HG03469 (cell line): ENCODE data around the gene HPCAL1.

Experiments
- ATAC-seq: cut with Tn5 transposase; IDR thresholded peaks from one replicate; pipeline ENCODE4 v1.9.1; 2021; ENCODE audit warnings: mild to moderate bottlenecking, moderate library complexity, moderate number of reproducible peaks; ENCODE audit not compliant: unreplicated experiment

Gene HPCAL1

GRCh38 chr2:10415048-10415447, 112.3 kb downstream of the HPCAL1 start:
- no peak for ATAC-seq

GRCh38 chr2:10415640-10416039, 112.9 kb downstream of the HPCAL1 start:
- no peak for ATAC-seq

- no peak for ATAC-seq
Observed at GRCh38 chr2:10417551-10418335, 115.0 kb downstream of the HPCAL1 start.

GRCh38 chr2:10419553-10420257, 117.0 kb downstream of the HPCAL1 start:
- ATAC-seq: no peak

DNA sequence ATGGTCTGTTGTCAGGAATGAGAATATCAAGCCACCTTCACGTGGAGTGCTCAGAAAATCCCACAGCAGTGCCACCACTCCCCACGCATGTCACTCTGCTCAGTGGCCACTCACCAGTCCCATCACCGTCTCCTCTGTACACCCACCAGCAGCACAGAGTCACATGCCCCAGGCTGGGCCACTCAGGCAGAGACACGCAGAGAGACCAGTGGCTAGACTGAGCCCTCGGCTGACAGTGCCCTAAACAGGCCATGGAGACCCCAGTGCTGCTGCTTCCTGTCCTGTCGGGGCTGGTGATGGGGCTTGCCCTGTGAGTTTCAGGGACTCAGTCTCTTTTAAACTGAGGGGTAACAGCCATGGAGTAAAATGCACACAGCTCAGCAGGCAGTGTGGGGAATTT, 119.5 kb downstream of the HPCAL1 start:
- ATAC-seq: no peak

DNA sequence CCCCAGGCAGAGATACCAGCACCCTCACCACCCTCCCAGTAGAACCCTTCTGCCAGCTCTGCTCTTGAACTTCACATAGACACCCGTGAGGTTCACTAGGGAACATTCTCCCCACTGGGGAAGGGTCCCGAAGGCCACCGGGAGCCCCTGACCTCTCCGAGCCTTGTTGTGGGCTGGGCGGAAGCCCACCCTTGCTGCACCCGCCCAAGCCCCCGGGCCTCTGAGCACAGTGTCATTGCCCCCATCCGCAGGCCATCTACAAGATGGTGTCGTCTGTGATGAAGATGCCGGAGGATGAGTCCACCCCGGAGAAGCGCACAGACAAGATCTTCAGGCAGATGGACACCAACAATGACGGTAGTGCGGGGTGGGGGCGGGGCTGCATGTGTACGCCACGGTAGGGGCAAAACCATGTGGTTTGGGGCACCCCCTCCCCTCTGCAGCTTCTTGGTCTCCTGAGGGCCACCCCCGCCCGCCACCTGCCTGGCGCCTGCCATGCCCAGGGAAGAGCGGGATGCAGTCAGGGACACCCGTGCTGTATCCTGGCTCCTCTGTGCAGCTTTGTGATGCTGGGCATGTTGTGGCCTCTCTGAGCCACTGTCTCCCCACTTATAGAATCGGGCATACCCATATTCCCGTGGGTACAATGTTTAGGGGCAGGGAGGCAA, 120.2 kb downstream of the HPCAL1 start:
- no peak for ATAC-seq

- ATAC-seq: no peak
Observed at GRCh38 chr2:10423400-10423774, 120.7 kb downstream of the HPCAL1 start.

- no peak for ATAC-seq
Observed at GRCh38 chr2:10424051-10424450, 121.3 kb downstream of the HPCAL1 start.

- ATAC-seq: no peak
Observed at GRCh38 chr2:10424916-10425505, 122.3 kb downstream of the HPCAL1 start.

- no peak for ATAC-seq
Observed at GRCh38 chr2:10425699-10426098, 123.0 kb downstream of the HPCAL1 start.

GRCh38 chr2:10426726-10427617, 124.3 kb downstream of the HPCAL1 start:
- no peak for ATAC-seq

- ATAC-seq: no peak
Observed at GRCh38 chr2:10427618-10427949, 124.9 kb downstream of the HPCAL1 start.

- ATAC-seq: no peak
Observed at GRCh38 chr2:10428355-10428754, 125.7 kb downstream of the HPCAL1 start.

DNA sequence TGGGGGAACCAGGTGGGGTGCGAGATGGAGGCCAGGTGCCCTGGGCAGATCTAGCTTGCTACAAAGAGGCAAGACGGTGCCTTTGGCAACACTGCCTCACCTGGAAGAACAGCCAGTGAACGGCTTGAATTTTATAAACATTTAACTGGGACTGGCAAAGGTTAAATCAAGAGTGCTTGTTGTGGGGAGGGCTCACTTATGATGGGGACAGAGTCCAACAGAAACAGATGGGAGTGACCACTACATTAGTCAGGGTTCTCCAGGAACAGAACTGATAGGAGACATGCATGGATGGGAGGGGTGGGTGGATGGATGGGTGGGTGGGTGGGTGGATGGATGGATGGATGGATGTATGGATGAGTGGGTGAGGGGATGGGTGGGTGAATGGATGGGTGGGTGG, 126.2 kb downstream of the HPCAL1 start:
- no peak for ATAC-seq

- ATAC-seq: no peak
Observed at GRCh38 chr2:10430886-10431622, 128.3 kb downstream of the HPCAL1 start.

- no peak for ATAC-seq
Observed at GRCh38 chr2:10431797-10432196, 129.1 kb downstream of the HPCAL1 start.

DNA sequence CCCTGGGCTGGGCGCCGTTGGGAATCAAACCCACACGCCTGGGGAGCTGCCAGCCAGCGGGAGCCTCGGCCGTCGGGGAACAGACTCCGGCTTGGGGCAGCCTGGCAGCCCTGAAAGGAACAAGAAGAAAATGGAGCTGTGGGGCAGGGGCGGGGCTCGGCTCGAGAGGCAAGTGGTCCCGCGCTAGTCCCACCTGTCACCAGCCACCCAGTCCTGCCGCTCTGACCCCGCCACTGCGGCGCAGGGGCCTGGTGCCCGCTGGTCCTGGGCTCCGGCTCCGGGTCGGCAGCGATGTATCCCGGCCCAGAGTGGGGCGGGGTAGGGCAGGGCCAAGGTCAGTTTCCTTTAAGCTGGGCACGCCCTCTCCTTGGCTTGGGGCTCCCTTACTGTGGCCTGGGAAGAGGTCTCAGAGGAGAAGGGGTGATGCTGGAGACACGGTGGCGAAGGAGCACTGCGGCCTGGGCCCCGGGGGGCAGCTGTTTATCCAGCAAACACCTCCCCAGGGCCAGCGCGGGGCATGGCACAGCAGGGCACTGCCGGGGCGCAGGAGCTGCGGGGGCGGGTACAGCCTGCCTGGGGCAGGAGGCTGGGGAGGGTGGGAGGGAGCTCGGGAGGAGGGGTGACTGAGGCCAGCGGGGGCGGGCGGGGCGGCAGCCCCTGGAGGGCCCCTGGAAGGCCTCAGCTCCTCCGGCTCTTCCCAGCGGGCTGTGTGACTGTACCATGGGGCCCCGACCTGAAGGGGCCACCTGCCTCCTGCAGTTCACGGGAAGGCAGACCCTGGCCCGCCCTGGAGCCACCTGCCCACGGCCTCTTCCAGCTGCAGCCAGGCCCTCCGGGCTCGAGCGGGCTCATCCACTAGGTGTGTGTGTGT, 129.8 kb downstream of the HPCAL1 start:
- ATAC-seq: no peak

- ATAC-seq: no peak
Observed at GRCh38 chr2:10433264-10433946, 130.7 kb downstream of the HPCAL1 start.
